NB4 (cell line): Measurements from ENCODE around the gene GK.

Source experiments
- DNase-seq: peaks from one replicate; pipeline ENCODE4 v3.0.0; 2010; ENCODE audit warnings: low read depth
- H3K4me3 ChIP-seq: one replicate; pipeline ENCODE4 v1.5.1; 2011; ENCODE audit warnings: mild to moderate bottlenecking, low read depth, low read length, moderate library complexity
- CTCF ChIP-seq: IDR thresholded peaks from one replicate; pipeline ENCODE4 v1.5.1; 2012; ENCODE audit warnings: low read depth, low read length
- MAX ChIP-seq: IDR thresholded peaks from 2 replicates; pipeline ENCODE4 v1.6.1; 2011; ENCODE audit warnings: low read depth, low read length
- MYC ChIP-seq: IDR thresholded peaks from 2 replicates; pipeline ENCODE4 v1.6.1; 2011; ENCODE audit warnings: low read depth, low read length
- POLR2A ChIP-seq: IDR thresholded peaks from 2 replicates; pipeline ENCODE4 v1.6.1; 2011; ENCODE audit warnings: mild to moderate bottlenecking; ENCODE audit not compliant: insufficient read length; ENCODE audit errors: extremely low read depth

GK gene

DNA sequence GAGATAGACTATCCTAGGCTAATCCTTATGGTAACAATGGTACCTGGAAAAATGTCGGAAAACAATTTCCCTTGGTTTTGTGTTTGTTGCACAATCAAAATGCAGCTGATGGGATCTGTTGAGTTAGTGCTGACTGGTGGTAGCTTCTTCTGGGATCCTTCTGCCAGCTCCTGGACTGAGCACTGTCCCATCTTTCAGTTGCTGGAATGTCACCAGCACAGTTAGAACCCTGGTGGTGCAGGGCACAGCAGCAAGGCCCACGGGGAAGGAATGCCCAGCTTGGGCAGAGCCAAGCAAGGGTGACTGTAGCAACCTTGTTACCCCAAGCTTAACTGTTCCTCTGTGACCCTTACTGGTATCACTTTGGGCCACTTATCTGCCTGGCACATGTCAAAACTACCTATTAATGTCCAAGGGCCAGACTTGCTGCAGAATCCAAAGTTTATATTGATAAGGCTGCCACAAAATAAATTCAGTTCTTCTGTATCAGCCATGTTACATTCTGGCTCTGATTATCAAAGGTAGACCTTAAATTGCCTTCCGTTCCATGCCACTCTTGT, 53.1 kb downstream of the GK start:
- DNase-seq = no peak
- no peak for TF ChIP-seq POLR2A
- TF ChIP-seq CTCF = no peak
- no peak for TF ChIP-seq MAX
- no peak for TF ChIP-seq MYC

GRCh38 chrX:30712214-30712613, 59.0 kb downstream of the GK start:
- TF ChIP-seq CTCF (no peak), POLR2A (no peak), MAX (no peak), MYC (no peak)
- DNase-seq = no peak

More for the DNA sequence above, 53.1 kb downstream of the GK start:
- no peak overlapping the region for H3K4me3 ChIP-seq

GRCh38 chrX:30713061-30713525, 59.9 kb downstream of the GK start:
- no peak overlapping the region for H3K4me3 ChIP-seq
- DNase-seq = peak; percentile 75
- TF ChIP-seq POLR2A (no peak), CTCF (peak; percentile 72)

More at GRCh38 chrX:30712214-30712613, 59.0 kb downstream of the GK start:
- no peak overlapping the region for H3K4me3 ChIP-seq

GRCh38 chrX:30714138-30714537, 60.9 kb downstream of the GK start:
- DNase-seq = no peak
- TF ChIP-seq CTCF (no peak), MAX (no peak), MYC (no peak), POLR2A (no peak)
- no peak overlapping the region for H3K4me3 ChIP-seq

- H3K4me3 ChIP-seq = no peak overlapping the region
- DNase-seq = no peak
- no peak for TF ChIP-seq CTCF
- no peak for TF ChIP-seq MAX
- no peak for TF ChIP-seq POLR2A
- no peak for TF ChIP-seq MYC
These were observed 62.8 kb downstream of the GK start for GRCh38 chrX:30715976-30716375.
